Tibial artery (tissue), 4 donors: ENCODE results near the gene CAMKMT.

Source experiments
- DNase-seq, 2 donors: peaks; one replicate each; pipeline ENCODE4 v3.0.0-alpha.2; 2019
- H3K27ac ChIP-seq, 2 donors: fragments of 200-600 bp; sonication (generic) in 1 of 2; 1 replicate in 1 of 2; 2 replicates in 1 of 2; pipeline ENCODE4 v1.5.1; 2018 to 2019; ENCODE audit warnings: mild to moderate bottlenecking in 1 of 2
- H3K27me3 ChIP-seq, 2 donors: fragments of 200-600 bp; sonication (generic) in 1 of 2; one replicate each; pipeline versions ENCODE4 v1.5.1 to v1.6.0; 2016 to 2019
- H3K36me3 ChIP-seq, 3 donors: fragments of 200-600 bp; sonication (generic) in 2 of 3; one replicate each; pipeline ENCODE4 v1.5.1; 2016 to 2019; ENCODE audit warnings: mild to moderate bottlenecking in 2 of 3
- H3K4me1 ChIP-seq, 4 donors: fragments of 200-600 bp; sonication (generic) in 2 of 4; 1 replicate in 3 of 4; 2 replicates in 1 of 4; pipeline ENCODE4 v1.5.1; 2016 to 2019
- H3K4me3 ChIP-seq, 2 donors: fragments of 200-600 bp; sonication (generic) in 1 of 2; 1 replicate in 1 of 2; 2 replicates in 1 of 2; pipeline ENCODE4 v1.5.1; 2018 to 2019; ENCODE audit warnings: mild to moderate bottlenecking in 2 of 2
- H3K9me3 ChIP-seq, 3 donors: fragments of 200-600 bp; sonication (generic) in 1 of 3; one replicate each; pipeline ENCODE4 v1.5.1; 2016 to 2019
- intact Hi-C: fragments of 100-400 bp; cut with DNase I; formaldehyde crosslinking; loops from one replicate; pipeline ENCODE4 v1.15.0; 2023; ENCODE audit warnings: low total_unique reads
- TF ChIP-seq, protein P1 (sequence below), 2 experiments: fragments of 200-600 bp in 1 of 2; fragments of 450-650 bp in 1 of 2; IDR thresholded peaks; one replicate each; pipeline ENCODE4 v1.5.1; 2017 to 2019; ENCODE audit warnings: antibody characterized with exemption in 2 of 2, mild to moderate bottlenecking in 1 of 2, moderate library complexity in 1 of 2

Gene CAMKMT

DNA sequence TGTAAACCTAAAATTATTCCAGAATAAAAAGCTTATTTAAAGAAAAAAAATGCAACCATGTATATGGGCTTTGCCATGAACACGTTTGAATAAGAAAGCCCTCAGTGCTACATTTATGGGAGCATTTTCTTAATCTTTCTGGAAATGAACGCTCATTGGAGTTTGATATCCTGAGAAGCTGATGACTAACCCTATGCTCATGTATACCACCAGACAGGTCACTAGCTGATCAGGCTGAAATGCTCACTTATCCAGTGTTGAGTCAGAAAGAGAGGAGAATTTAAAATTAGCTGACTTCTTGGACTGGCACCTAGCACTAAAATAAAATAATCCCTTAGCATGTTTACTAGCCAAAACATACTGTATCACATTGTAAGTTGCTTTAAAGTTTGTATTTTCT is 324.8 kb downstream of the CAMKMT start:
- intact Hi-C loops, result no loop called here
- no peak for DNase-seq
- no peak overlapping the region for H3K27ac ChIP-seq
- H3K4me3 ChIP-seq, result no peak overlapping the region
- no peaks in the 10 kb centered on the region for H3K4me1 ChIP-seq
- H3K9me3 ChIP-seq, result no peaks in the 10 kb centered on the region
- no peaks in the 10 kb centered on the region for H3K27me3 ChIP-seq
- H3K36me3 ChIP-seq, result no peaks in the 10 kb centered on the region
- TF ChIP-seq, protein P1, sequence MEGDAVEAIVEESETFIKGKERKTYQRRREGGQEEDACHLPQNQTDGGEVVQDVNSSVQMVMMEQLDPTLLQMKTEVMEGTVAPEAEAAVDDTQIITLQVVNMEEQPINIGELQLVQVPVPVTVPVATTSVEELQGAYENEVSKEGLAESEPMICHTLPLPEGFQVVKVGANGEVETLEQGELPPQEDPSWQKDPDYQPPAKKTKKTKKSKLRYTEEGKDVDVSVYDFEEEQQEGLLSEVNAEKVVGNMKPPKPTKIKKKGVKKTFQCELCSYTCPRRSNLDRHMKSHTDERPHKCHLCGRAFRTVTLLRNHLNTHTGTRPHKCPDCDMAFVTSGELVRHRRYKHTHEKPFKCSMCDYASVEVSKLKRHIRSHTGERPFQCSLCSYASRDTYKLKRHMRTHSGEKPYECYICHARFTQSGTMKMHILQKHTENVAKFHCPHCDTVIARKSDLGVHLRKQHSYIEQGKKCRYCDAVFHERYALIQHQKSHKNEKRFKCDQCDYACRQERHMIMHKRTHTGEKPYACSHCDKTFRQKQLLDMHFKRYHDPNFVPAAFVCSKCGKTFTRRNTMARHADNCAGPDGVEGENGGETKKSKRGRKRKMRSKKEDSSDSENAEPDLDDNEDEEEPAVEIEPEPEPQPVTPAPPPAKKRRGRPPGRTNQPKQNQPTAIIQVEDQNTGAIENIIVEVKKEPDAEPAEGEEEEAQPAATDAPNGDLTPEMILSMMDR (IDR thresholded peaks at IDR 0.05), result no peak

DNA sequence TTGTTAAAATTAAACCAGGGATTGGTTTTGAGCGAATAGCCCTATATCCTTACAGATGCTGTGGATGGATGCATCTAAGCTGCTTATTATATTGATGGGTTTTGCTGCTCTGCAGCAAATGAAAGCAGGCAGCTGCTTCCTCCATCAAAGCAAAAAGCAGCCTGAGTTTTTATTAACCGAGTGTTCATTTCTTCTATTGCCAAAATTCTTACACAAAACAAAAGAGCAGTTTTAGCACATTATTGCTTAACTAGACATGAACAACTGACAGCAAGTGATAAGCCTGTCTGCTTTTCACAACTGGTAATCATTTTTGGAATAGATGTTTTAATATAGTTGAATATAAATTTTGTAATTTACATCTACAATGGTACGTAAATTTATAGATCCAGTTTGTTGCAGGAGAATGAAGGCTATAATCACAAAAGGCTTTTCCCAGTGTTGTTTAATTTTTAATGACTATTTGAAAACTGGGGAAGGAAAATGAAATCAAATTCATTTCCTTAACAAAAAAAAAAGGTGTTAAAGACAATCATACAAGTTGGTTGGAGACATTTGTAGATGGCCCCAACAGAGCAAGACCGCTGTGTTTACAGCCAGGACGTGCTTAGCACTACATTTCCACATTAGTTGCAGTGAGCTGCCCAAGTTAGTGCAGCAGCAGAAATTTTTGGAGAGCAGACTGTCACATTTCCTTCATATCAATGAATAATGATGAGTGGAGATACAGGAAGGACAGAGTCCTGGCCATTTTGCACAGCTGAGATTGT is 326.1 kb downstream of the CAMKMT start:
- TF ChIP-seq, protein P1 (IDR thresholded peaks at IDR 0.05), result no peak
- H3K27me3 ChIP-seq, result no peaks in the 10 kb centered on the region
- H3K36me3 ChIP-seq, result no peaks in the 10 kb centered on the region
- no peaks in the 10 kb centered on the region for H3K4me1 ChIP-seq
- H3K27ac ChIP-seq, result no peak overlapping the region
- H3K9me3 ChIP-seq, result no peaks in the 10 kb centered on the region
- intact Hi-C loops, result no loop called here
- DNase-seq, result no peak
- no peak overlapping the region for H3K4me3 ChIP-seq

DNA sequence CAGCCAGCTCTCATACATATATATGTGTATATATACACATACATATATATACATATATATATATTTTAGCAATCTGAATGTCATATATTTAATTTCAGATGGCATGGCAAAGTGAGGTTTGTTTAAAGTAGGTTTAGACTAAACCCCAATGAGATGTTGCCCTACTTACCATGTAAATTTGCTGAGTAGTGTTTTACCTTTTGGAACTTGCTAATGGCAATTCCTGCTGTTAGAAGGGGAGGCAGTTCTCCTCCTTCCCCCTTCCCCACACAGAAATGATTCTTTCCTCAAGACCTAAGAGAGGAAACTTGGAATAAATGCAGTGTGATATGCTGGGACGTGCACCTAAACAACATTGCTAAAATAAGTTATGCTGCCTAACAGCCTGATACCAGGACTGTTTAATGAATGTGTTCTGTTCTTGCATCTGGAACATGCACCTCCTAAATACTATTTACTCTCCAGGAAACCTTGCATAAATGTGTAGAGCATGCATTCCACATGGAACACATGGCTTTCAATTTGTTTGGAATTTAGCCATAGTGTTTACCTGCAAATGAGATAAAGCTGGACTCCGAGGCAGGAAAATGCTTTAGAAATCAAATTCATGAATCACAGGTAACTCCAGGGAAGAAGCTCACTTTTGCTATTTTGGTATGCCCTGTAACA is 326.8 kb downstream of the CAMKMT start:
- no peak overlapping the region for H3K27ac ChIP-seq
- no peaks in the 10 kb centered on the region for H3K4me1 ChIP-seq
- intact Hi-C loops, result no loop called here
- no peak overlapping the region for H3K4me3 ChIP-seq
- H3K9me3 ChIP-seq, result no peaks in the 10 kb centered on the region
- no peaks in the 10 kb centered on the region for H3K27me3 ChIP-seq
- H3K36me3 ChIP-seq, result no peaks in the 10 kb centered on the region
- DNase-seq, result no peak
- TF ChIP-seq, protein P1 (IDR thresholded peaks at IDR 0.05), result no peak

DNA sequence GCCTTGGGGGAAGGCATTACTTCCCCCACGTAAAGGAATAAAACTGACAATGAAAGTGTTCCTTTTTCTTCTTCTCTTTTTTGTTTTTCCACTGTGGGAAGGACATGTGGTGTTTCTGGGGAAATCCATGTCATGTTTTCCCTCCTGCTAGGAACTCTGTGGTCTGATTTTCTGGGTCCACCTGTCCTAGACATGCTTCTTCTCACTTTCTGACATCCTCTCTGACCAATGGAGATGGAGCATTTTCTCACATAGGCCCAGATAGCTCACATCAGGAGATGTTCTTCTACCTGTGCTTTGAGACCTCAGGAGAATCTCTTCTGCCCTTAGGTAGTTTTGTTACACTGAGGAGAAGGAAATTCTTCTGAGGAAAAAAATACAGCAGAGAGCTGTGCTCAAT is 327.8 kb downstream of the CAMKMT start:
- no peak for DNase-seq
- Histone ChIP-seq H3K36me3 (no peaks in the 10 kb centered on the region), H3K4me3 (no peak overlapping the region), H3K27ac (no peak overlapping the region), H3K9me3 (no peaks in the 10 kb centered on the region), H3K4me1 (no peaks in the 10 kb centered on the region), H3K27me3 (no peaks in the 10 kb centered on the region)
- TF ChIP-seq, protein P1 (IDR thresholded peaks at IDR 0.05), result no peak
- intact Hi-C loops, result no loop called here

DNA sequence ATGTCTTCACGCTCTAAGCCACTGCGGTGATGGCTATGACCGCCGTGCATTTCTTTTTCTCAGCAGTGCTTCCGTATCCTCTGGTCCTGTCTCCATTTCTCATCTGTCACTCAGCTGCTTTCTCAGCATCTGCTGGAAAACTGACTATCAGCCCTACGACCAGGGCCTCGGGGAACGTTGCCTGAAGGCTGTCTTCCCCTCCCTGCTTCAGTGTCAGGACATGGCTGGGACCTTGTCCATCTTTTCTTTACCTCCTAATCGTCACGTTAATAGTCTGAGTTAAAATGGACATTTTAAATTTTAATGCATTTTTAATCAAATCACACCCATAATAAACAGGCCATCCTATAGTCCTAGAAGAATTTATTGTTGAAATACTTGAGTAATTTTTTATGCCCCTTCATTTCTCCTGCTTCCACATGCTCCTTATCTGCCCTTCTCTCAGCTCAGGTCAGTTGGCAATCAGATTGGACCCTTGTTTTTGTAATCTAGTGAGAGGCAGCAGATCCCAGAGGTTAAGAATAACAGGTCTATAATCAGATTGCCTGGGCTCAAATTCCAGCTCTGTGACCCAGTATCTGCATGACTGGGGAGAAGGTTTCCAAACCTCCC is 329.5 kb downstream of the CAMKMT start:
- H3K9me3 ChIP-seq, result no peaks in the 10 kb centered on the region
- no peak overlapping the region for H3K4me3 ChIP-seq
- TF ChIP-seq, protein P1 (IDR thresholded peaks at IDR 0.05), result no peak
- intact Hi-C loops, result no loop called here
- H3K4me1 ChIP-seq, result no peaks in the 10 kb centered on the region
- H3K27ac ChIP-seq, result no peak overlapping the region
- H3K36me3 ChIP-seq, result no peaks in the 10 kb centered on the region
- H3K27me3 ChIP-seq, result no peaks in the 10 kb centered on the region
- DNase-seq, result no peak
